Epidermal melanocyte (primary cell): ENCODE results near the gene CNGA1.
"Not testable (repeated sequence)": the region's sequence is repeated elsewhere in the genome, so short reads cannot be mapped to it uniquely, and the experiment has no call there.

ENCODE experiments used
- DNase-seq: peaks from one replicate; pipeline ENCODE4 v3.0.0; 2011; ENCODE audit warnings: low spot score; ENCODE audit not compliant: insufficient read length

Gene CNGA1

GRCh38 chr4:47972721-47973120 lies 43.8 kb downstream of the CNGA1 start:
- no peak for DNase-seq

- no peak for DNase-seq
These were observed 44.3 kb downstream of the CNGA1 start for GRCh38 chr4:47972181-47972580.

- no peak for DNase-seq
These were observed 47.6 kb downstream of the CNGA1 start for GRCh38 chr4:47968847-47969246.

- no peak for DNase-seq
These were observed 61.8 kb downstream of the CNGA1 start for GRCh38 chr4:47954677-47955076.

GRCh38 chr4:47954245-47954644 lies 62.2 kb downstream of the CNGA1 start:
- DNase-seq, result no peak

- no peak for DNase-seq
These were observed 70.4 kb downstream of the CNGA1 start for GRCh38 chr4:47945930-47946726.

GRCh38 chr4:47942081-47942819 lies 74.2 kb downstream of the CNGA1 start:
- DNase-seq, result no peak

- no peak for DNase-seq
These were observed 77.0 kb downstream of the CNGA1 start for GRCh38 chr4:47939456-47939855.

GRCh38 chr4:47936336-47936735 lies 80.1 kb downstream of the CNGA1 start:
- DNase-seq, result no peak

GRCh38 chr4:47933840-47934239 lies 82.6 kb downstream of the CNGA1 start:
- no peak for DNase-seq

- DNase-seq, result no peak
These were observed 85.3 kb downstream of the CNGA1 start for GRCh38 chr4:47930971-47931804.

GRCh38 chr4:47929682-47930201 lies 86.7 kb downstream of the CNGA1 start:
- DNase-seq, result no peak

- DNase-seq, result peak; percentile 56
These were observed 89.7 kb downstream of the CNGA1 start for GRCh38 chr4:47926667-47927258.

- not testable (repeated sequence) for DNase-seq
These were observed 93.2 kb downstream of the CNGA1 start for GRCh38 chr4:47923261-47923608.

- DNase-seq, result not testable (repeated sequence)
These were observed 93.8 kb downstream of the CNGA1 start for GRCh38 chr4:47922436-47923260.

- DNase-seq, result not testable (repeated sequence)
These were observed 99.3 kb downstream of the CNGA1 start for GRCh38 chr4:47917163-47917562.

- DNase-seq, result no peak
These were observed 101.1 kb downstream of the CNGA1 start for GRCh38 chr4:47915378-47915777.

GRCh38 chr4:47914926-47915237 lies 101.6 kb downstream of the CNGA1 start:
- no peak for DNase-seq

GRCh38 chr4:47914220-47914925 lies 102.1 kb downstream of the CNGA1 start, which contains the start of gene NFXL1:
Gene NFXL1, minus strand, starts transcription at chr4:47914583. Its CDS starts 380 bp downstream, at chr4:47914203.
- DNase-seq, result peak; percentile 81

GRCh38 chr4:47913861-47914219 lies 102.6 kb downstream of the CNGA1 start:
- DNase-seq, result no peak
